AG10803 (cell line): ENCODE measurements around the gene FAM151B.

Experiments used
- DNase-seq: peaks from one replicate; pipeline ENCODE4 v3.0.0; 2010; ENCODE audit warnings: low read depth
- H3K4me3 ChIP-seq: 2 replicates; pipeline ENCODE4 v1.5.1; 2011; ENCODE audit warnings: mild to moderate bottlenecking, low read length, control low read depth
- TF ChIP-seq, protein P1 (sequence below): conservative IDR thresholded peaks from 2 replicates; pipeline ENCODE4 v1.5.1; 2011; ENCODE audit warnings: mild to moderate bottlenecking, low read length, control low read depth, inconsistent platforms

The FAM151B gene

GRCh38 chr5:80584770-80585169 lies 96.9 kb downstream of the FAM151B start:
- no peak overlapping the region for H3K4me3 ChIP-seq
- TF ChIP-seq, protein P1, sequence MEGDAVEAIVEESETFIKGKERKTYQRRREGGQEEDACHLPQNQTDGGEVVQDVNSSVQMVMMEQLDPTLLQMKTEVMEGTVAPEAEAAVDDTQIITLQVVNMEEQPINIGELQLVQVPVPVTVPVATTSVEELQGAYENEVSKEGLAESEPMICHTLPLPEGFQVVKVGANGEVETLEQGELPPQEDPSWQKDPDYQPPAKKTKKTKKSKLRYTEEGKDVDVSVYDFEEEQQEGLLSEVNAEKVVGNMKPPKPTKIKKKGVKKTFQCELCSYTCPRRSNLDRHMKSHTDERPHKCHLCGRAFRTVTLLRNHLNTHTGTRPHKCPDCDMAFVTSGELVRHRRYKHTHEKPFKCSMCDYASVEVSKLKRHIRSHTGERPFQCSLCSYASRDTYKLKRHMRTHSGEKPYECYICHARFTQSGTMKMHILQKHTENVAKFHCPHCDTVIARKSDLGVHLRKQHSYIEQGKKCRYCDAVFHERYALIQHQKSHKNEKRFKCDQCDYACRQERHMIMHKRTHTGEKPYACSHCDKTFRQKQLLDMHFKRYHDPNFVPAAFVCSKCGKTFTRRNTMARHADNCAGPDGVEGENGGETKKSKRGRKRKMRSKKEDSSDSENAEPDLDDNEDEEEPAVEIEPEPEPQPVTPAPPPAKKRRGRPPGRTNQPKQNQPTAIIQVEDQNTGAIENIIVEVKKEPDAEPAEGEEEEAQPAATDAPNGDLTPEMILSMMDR = no peak
- DNase-seq = no peak

DNA sequence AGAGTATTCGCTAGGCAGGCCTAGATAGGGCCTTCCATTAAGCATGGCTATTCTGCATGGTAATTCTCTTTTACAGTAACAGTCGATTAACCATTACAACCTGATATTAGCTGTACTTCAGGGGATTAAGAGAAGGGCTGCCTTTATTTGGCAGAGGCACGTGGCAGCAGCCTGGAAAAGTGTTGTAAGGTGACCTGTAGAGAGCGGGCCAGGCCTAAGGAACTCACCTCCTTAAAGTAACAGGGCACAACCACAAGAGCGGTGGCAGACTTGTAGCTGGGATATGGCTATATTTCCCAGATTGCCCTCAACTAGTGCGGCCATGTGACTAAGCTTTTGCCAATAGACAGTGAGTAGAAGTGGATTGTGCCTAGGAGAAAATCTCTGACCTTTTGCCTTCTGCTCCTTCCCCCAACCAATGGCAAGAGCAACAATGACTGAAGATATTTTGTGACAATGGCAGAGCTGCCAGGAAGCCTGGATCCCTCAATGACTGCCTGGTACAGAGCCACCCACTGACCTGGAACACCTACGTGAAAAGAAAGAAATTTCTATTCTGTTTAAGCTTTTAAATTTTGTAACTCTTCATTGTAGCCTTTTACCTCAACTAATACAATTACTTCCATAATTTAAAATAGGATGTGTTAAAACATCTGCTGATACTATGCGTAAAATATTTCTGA lies 101.1 kb downstream of the FAM151B start:
- TF ChIP-seq, protein P1 = no peak
- no peak overlapping the region for H3K4me3 ChIP-seq
- DNase-seq = no peak

DNA sequence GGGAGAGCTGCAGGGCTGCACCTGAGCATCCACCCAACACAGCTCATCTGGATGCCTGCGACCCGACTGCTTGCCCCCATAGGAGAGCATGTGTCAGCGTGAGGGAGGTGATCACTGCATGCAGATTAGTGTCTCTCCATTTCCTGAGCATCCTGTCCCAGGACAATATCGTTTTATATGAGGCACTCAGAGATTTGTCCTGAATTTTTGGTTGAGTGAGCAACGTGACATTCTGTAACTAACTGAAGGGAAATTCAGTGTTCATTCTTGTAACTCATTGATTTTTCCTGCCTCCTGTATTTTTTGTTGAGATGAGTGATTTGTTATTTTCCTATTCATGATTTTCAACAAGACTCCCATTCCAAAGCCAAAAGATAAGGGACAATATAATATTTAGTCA lies 102.9 kb downstream of the FAM151B start:
- no peak overlapping the region for H3K4me3 ChIP-seq
- TF ChIP-seq, protein P1 = no peak
- no peak for DNase-seq

GRCh38 chr5:80591352-80591751 lies 103.5 kb downstream of the FAM151B start:
- no peak overlapping the region for H3K4me3 ChIP-seq
- TF ChIP-seq, protein P1 = no peak
- no peak for DNase-seq

DNA sequence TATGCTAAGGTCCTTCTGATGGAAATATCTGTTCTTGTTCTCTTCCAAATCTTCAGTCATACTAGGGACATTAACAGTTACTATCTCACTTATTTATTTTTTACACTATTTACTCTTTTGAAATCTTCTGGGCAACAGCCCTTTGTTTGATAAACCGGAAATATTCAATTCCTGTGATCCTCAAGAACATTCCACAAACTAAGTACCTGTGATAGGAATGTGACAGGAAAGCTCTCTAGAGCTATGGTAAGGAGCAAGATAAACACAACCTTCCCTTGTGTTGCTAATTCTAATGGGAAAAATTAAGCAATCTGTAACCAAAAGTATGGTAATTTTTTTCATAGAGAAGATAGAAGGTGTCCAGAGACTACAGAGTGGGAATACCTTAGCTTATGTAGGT lies 104.2 kb downstream of the FAM151B start:
- H3K4me3 ChIP-seq = no peak overlapping the region
- no peak for DNase-seq
- TF ChIP-seq, protein P1 = no peak
